Activated naive CD4-positive, alpha-beta T cell treated with anti-CD3 and anti-CD28 coated beads, Interleukin-2, amount 50 U/mL, for 24 hours (primary cell): Measurements from ENCODE around the gene CEP63.

ENCODE experiments used
- H3K27ac Mint-ChIP-seq: one replicate; pipeline ENCODE4 v1.8.0; 2021; ENCODE audit warnings: mild to moderate bottlenecking, mixed read lengths
- H3K27me3 Mint-ChIP-seq: one replicate; pipeline ENCODE4 v1.8.0; 2021; ENCODE audit warnings: mixed read lengths
- H3K36me3 Mint-ChIP-seq: one replicate; pipeline ENCODE4 v1.8.0; 2021; ENCODE audit warnings: mixed read lengths
- H3K4me1 Mint-ChIP-seq: one replicate; pipeline ENCODE4 v1.8.0; 2021; ENCODE audit warnings: mixed read lengths
- H3K4me3 Mint-ChIP-seq: one replicate; pipeline ENCODE4 v1.8.0; 2021; ENCODE audit warnings: mild to moderate bottlenecking, mixed read lengths
- H3K9me3 Mint-ChIP-seq: one replicate; pipeline ENCODE4 v1.8.0; 2021; ENCODE audit warnings: mixed read lengths

CEP63 gene

GRCh38 chr3:134485718-134486576 is at the start of gene CEP63, which contains the start of gene ANAPC13:
TSS of gene CEP63 (plus strand) at chr3:134486057. CDS start at chr3:134495321, 9,264 bp downstream.
TSS of gene ANAPC13 (minus strand) at chr3:134485985. CDS start at chr3:134482904, 3,081 bp downstream.
- H3K9me3 Mint-ChIP-seq: no peaks in the 10 kb centered on the region
- peak within 1 kb of the TSS; percentile 96 for H3K4me3 Mint-ChIP-seq
- peaks cover 12% of the 10 kb centered on the region for H3K36me3 Mint-ChIP-seq
- no peaks in the 10 kb centered on the region for H3K27me3 Mint-ChIP-seq
- peak within 1 kb of the TSS; percentile 100 for H3K27ac Mint-ChIP-seq
- H3K4me1 Mint-ChIP-seq: peaks cover 57% of the 10 kb centered on the region

DNA sequence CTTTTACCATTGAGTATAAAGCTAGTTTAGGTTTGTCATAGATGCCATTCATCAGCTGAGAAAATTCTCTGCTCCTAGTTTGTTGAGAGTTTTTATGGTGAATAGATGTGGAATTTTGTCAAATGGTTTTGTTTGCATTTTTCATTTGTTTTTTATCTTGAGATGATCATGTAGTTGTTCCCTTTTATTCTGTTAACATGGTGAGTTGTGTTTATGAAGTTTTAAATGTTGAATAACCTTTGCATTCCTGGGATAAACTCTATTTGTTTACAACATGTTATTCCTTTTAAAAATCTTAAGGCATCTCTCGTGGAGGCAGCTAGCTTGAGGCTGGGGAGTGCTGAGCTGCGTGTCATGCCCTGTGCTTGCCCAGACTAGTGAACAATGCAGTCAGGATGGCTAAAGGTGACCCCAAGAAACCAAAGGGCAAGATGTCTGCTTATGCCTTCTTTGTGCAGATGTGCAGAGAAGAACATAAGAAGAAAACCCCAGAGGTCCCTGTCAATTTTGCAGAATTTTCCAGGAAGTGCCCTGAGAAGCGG is 48.6 kb upstream of the CEP63 start:
- peaks cover 15% of the 10 kb centered on the region for H3K27me3 Mint-ChIP-seq
- H3K4me3 Mint-ChIP-seq: no peak overlapping the region
- H3K27ac Mint-ChIP-seq: no peak overlapping the region
- no peaks in the 10 kb centered on the region for H3K36me3 Mint-ChIP-seq
- no peaks in the 10 kb centered on the region for H3K9me3 Mint-ChIP-seq
- no peaks in the 10 kb centered on the region for H3K4me1 Mint-ChIP-seq

DNA sequence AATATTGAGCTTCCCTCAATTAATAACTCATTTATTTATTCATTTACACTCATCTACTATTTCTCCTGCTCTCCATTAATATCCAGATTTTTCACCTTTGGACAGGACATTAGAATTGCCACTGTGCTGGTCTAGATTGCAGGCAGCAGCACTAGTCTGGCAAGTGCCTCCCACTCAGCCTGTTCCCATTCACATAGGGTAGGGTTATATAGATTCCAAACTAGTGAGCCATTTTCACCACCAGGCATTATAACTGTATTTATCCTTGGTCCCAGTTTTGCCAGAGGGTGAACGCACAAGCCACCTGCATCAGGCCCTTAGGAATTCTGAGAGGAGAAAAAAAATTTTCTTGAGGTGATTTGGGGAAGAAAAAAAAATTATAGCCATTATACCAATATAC is 44.5 kb upstream of the CEP63 start:
- Mint-ChIP-seq H3K27me3 (peaks cover 26% of the 10 kb centered on the region), H3K27ac (no peak overlapping the region), H3K4me1 (no peaks in the 10 kb centered on the region), H3K4me3 (no peak overlapping the region), H3K36me3 (peaks cover 6% of the 10 kb centered on the region), H3K9me3 (peaks cover 15% of the 10 kb centered on the region)

DNA sequence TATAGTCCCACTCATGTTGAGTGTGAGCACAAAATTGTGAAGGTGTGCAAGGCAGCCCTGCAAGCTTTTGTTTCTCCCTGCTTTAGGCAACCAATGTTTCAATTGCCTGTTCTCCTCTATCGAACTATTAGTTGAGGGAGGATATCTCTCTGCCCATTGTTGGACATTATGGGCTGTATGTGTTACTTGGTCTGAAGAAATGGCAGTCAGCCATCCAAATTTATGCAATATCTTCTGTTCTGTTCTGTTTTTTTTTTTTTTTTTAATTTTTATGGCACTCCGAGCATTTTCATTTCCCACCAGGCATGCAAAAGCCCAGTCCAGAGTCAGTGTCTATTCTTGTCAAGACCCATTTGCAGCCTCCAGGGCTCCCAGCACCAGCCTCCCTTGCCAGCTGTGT is 44.0 kb upstream of the CEP63 start:
- Mint-ChIP-seq H3K4me3 (no peak overlapping the region), H3K36me3 (peaks cover 6% of the 10 kb centered on the region), H3K9me3 (peaks cover 15% of the 10 kb centered on the region), H3K27me3 (peaks cover 26% of the 10 kb centered on the region), H3K27ac (no peak overlapping the region), H3K4me1 (no peaks in the 10 kb centered on the region)

DNA sequence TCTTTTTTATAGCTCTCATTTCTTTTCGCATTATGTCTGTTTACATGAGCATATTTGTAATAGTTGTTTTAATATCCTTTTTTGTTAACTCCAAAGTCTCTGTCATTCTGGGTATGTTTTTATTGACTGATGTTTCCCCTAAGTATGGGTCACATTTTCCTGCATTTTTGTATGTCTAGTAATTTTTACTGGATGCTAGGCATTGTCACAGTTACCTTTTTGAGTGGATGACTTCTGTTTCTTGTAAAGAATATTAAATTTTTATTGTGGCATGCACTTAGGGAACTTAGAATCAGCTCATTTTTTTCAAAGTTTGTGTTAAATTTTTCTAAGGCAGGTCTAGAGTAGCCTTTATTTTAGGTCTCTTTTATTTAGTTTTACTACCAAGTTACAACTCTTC is 40.8 kb upstream of the CEP63 start:
- peaks cover 25% of the 10 kb centered on the region for H3K27me3 Mint-ChIP-seq
- H3K36me3 Mint-ChIP-seq: peaks cover 6% of the 10 kb centered on the region
- no peaks in the 10 kb centered on the region for H3K4me1 Mint-ChIP-seq
- no peak overlapping the region for H3K4me3 Mint-ChIP-seq
- H3K9me3 Mint-ChIP-seq: peaks cover 15% of the 10 kb centered on the region
- H3K27ac Mint-ChIP-seq: no peak overlapping the region

- Mint-ChIP-seq H3K36me3 (peaks cover 6% of the 10 kb centered on the region), H3K9me3 (peaks cover 15% of the 10 kb centered on the region), H3K4me1 (no peaks in the 10 kb centered on the region), H3K27ac (no peak overlapping the region), H3K27me3 (peaks cover 25% of the 10 kb centered on the region), H3K4me3 (no peak overlapping the region)
Measured at GRCh38 chr3:134445636-134446035, 40.2 kb upstream of the CEP63 start.

DNA sequence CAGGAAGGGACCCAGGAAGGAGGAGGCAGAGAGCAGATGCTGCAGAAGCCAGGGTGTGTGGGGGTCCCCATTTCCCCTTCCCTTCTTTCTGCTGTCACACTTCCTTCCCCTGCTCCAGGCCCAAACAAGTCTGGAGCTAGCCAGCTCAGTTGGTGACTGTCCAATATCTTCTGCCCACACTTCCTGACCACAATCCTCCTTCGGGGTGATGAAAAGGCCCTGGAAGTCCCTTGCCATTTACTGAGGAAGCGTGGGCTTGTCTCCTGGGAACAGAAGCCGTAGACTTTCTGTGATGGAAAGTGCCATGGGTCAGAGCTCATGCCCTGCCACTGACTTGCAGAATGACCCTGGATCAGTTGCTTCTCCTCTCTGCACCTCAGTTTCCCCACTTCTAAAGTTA is 39.1 kb upstream of the CEP63 start:
- no peaks in the 10 kb centered on the region for H3K4me1 Mint-ChIP-seq
- H3K36me3 Mint-ChIP-seq: peaks cover 6% of the 10 kb centered on the region
- H3K4me3 Mint-ChIP-seq: no peak overlapping the region
- H3K27ac Mint-ChIP-seq: no peak overlapping the region
- peaks cover 15% of the 10 kb centered on the region for H3K9me3 Mint-ChIP-seq
- peaks cover 24% of the 10 kb centered on the region for H3K27me3 Mint-ChIP-seq

DNA sequence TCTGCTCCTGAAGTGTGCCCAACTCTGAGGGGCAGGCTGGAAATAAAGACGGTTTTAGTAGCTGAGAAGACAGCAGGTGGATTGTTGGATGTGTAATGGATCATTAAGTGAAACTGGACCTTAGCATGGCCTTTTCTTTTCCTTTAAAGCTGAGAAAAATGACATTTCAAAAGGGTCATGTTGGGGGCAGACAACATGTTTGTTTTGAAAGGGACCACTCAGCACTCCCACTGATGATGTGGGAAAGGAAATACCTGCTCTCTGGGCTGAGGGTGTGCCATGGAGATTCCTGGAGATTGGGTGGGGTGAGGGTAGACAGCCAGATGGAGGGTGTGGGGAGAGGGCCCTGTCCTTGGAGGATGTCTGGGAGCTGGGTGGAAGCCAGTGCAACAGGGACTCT is 38.5 kb upstream of the CEP63 start:
- H3K4me1 Mint-ChIP-seq: no peaks in the 10 kb centered on the region
- H3K27ac Mint-ChIP-seq: no peak overlapping the region
- H3K27me3 Mint-ChIP-seq: peaks cover 21% of the 10 kb centered on the region
- H3K9me3 Mint-ChIP-seq: peaks cover 15% of the 10 kb centered on the region
- H3K36me3 Mint-ChIP-seq: peaks cover 6% of the 10 kb centered on the region
- H3K4me3 Mint-ChIP-seq: no peak overlapping the region

DNA sequence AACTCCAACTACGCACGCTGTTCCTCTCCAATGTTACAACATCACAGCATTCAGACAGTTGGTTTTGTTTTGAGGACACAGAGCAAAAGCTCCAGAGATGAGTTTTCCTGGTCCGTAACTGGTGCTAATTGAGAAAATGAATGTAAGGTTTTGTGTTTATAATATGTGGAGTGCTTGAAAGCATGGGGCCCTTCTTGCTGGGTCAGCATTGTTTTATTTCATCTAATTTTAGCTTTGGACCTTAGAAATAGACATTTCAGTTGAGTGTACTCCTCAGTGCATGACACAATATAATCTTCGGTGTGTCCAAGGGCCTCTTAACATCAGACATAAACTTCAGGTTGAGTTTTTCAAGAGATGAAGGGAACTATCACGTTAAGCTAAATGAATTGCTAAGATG is 37.2 kb upstream of the CEP63 start:
- H3K4me1 Mint-ChIP-seq: no peaks in the 10 kb centered on the region
- peaks cover 15% of the 10 kb centered on the region for H3K9me3 Mint-ChIP-seq
- H3K27ac Mint-ChIP-seq: no peak overlapping the region
- H3K4me3 Mint-ChIP-seq: no peak overlapping the region
- peaks cover 6% of the 10 kb centered on the region for H3K36me3 Mint-ChIP-seq
- peaks cover 20% of the 10 kb centered on the region for H3K27me3 Mint-ChIP-seq

DNA sequence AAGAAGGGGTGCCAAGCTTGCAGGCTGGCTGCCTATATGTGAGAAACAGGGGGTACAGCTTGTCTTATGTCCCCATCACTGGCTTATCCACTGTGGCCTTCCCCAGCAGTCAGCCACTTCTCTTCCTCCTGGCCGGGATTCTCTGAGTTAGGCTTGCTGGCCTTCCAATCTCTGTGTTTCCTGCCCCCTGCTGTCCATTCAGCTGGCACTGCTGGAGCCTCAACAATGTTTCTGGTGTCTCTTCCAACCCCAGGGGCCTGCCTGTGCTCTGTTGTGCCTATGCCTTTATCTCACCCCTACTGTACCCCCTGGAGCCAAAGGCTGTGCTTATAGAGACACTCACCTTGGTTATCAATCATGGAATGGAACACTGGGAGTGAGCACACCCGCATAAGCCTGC is 36.6 kb upstream of the CEP63 start:
- no peak overlapping the region for H3K27ac Mint-ChIP-seq
- H3K27me3 Mint-ChIP-seq: peaks cover 20% of the 10 kb centered on the region
- H3K9me3 Mint-ChIP-seq: peaks cover 15% of the 10 kb centered on the region
- peaks cover 6% of the 10 kb centered on the region for H3K36me3 Mint-ChIP-seq
- H3K4me1 Mint-ChIP-seq: no peaks in the 10 kb centered on the region
- no peak overlapping the region for H3K4me3 Mint-ChIP-seq

DNA sequence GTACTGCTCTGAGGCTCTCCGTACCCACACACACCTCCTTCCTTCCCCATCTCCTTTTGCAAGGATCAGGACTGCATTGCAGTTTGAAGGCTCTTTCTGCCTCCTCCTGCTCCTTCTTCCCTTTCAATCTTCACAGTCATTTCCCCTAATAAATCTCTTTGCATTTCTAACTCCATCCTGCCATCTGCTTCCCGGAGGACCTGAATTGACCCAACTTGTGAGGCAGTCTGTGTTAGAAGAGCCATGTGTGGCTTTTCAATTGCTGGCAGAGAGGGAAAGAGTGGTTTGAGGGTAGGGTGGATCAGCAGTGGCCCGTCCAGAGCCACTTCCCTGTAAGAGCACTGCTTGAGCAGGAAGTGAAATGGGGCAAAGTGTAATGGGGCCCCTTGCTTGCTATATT is 35.9 kb upstream of the CEP63 start:
- H3K27ac Mint-ChIP-seq: no peak overlapping the region
- H3K27me3 Mint-ChIP-seq: peaks cover 15% of the 10 kb centered on the region
- no peak overlapping the region for H3K4me3 Mint-ChIP-seq
- peaks cover 2% of the 10 kb centered on the region for H3K36me3 Mint-ChIP-seq
- no peaks in the 10 kb centered on the region for H3K4me1 Mint-ChIP-seq
- H3K9me3 Mint-ChIP-seq: peaks cover 11% of the 10 kb centered on the region

GRCh38 chr3:134453631-134454030 is 32.2 kb upstream of the CEP63 start:
- Mint-ChIP-seq H3K9me3 (no peaks in the 10 kb centered on the region), H3K4me1 (no peaks in the 10 kb centered on the region), H3K36me3 (no peaks in the 10 kb centered on the region), H3K4me3 (no peak overlapping the region), H3K27ac (no peak overlapping the region), H3K27me3 (peaks cover 14% of the 10 kb centered on the region)

- H3K9me3 Mint-ChIP-seq: no peaks in the 10 kb centered on the region
- no peak overlapping the region for H3K4me3 Mint-ChIP-seq
Measured at GRCh38 chr3:134457376-134458074, 28.3 kb upstream of the CEP63 start.

GRCh38 chr3:134458406-134458945 is 27.4 kb upstream of the CEP63 start:
- Mint-ChIP-seq H3K9me3 (no peaks in the 10 kb centered on the region), H3K27me3 (peaks cover 11% of the 10 kb centered on the region), H3K36me3 (no peaks in the 10 kb centered on the region), H3K27ac (no peak overlapping the region), H3K4me3 (no peak overlapping the region), H3K4me1 (no peaks in the 10 kb centered on the region)

More at GRCh38 chr3:134457376-134458074, 28.3 kb upstream of the CEP63 start:
- no peak overlapping the region for H3K27ac Mint-ChIP-seq
- no peaks in the 10 kb centered on the region for H3K4me1 Mint-ChIP-seq
- H3K27me3 Mint-ChIP-seq: peaks cover 11% of the 10 kb centered on the region
- no peaks in the 10 kb centered on the region for H3K36me3 Mint-ChIP-seq

DNA sequence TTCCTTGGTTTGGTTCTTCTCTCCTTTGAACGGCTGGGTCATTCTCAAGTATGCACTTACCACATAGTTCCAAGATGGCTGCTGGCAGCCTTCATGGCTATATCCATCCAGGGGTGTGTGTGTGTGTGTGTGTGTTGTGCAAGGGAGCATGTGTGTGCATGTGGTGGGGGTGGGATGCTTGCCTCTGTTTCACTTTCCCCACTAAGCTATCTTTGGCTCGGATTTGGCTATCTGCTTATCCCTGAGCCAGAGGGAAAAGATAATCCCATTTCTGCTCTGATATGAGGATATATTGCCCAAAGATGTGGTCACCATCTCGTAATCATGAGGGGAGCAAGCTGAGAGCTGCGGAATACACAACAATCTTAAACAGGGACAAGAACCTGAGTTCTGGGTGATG is 26.3 kb upstream of the CEP63 start:
- Mint-ChIP-seq H3K36me3 (no peaks in the 10 kb centered on the region), H3K27ac (no peak overlapping the region), H3K4me1 (no peaks in the 10 kb centered on the region), H3K27me3 (peaks cover 11% of the 10 kb centered on the region), H3K9me3 (no peaks in the 10 kb centered on the region), H3K4me3 (no peak overlapping the region)

DNA sequence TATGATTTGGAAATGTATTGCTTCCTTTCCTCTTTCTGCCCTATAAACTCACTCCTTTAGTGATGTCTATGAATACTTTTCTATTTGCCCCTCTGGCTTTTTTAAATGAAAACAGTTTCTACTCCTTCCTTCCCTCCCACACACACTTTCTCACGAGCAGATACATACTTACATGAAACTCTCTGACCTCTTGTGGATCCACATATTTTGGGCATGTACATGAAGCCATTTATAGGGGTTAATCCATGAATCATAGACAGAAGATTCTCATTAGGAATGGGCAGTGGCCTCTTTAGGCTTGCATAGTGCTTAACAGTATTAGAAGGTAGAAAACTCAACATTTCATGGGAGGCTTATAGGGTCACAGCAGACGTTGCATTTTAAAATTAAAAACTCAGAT is 24.9 kb upstream of the CEP63 start:
- H3K36me3 Mint-ChIP-seq: no peaks in the 10 kb centered on the region
- no peaks in the 10 kb centered on the region for H3K9me3 Mint-ChIP-seq
- peaks cover 11% of the 10 kb centered on the region for H3K27me3 Mint-ChIP-seq
- H3K4me1 Mint-ChIP-seq: no peaks in the 10 kb centered on the region
- H3K27ac Mint-ChIP-seq: no peak overlapping the region
- H3K4me3 Mint-ChIP-seq: no peak overlapping the region
